Testis (tissue), 3 donors: ENCODE measurements around the gene HCK. TPM values are rescaled to one million over a fixed set of nuclear protein-coding genes. Genes with fewer than 3 reads are reported as not detected.

Experiments used
- DNase-seq: peaks from one replicate; pipeline ENCODE4 v3.0.0-alpha.2; 2019
- H3K27ac ChIP-seq, 2 donors: fragments of 200-600 bp; sonication (generic); one replicate each; pipeline ENCODE4 v1.5.1; 2019
- H3K27me3 ChIP-seq: fragments of 200-600 bp; sonication (generic); one replicate; pipeline ENCODE4 v1.5.1; 2019
- H3K36me3 ChIP-seq: fragments of 200-600 bp; sonication (generic); one replicate; pipeline ENCODE4 v1.5.1; 2017; ENCODE audit warnings: low read depth; ENCODE audit errors: missing control alignments
- H3K4me1 ChIP-seq: fragments of 200-600 bp; sonication (generic); one replicate; pipeline ENCODE4 v1.5.1; 2019
- H3K4me3 ChIP-seq, 2 donors: fragments of 200-600 bp; sonication (generic); one replicate each; pipeline ENCODE4 v1.5.1; 2017 to 2019
- H3K9me3 ChIP-seq: fragments of 200-600 bp; sonication (generic); one replicate; pipeline ENCODE4 v1.5.1; 2017
- POLR2A ChIP-seq: fragments of 450-650 bp; IDR thresholded peaks from one replicate; pipeline ENCODE4 v1.6.1; 2017; ENCODE audit warnings: antibody characterized with exemption, mild to moderate bottlenecking, moderate library complexity
- WGBS, 2 donors: methylation state at CpG; one replicate each; pipeline ENCODE4 v1.1.5; 2018; 5-methylcytosine and 5-hydroxymethylcytosine counted together
- intact Hi-C: fragments of 100-400 bp; cut with DNase I; formaldehyde crosslinking; loops from one replicate; pipeline ENCODE4 v1.15.1; 2023; ENCODE audit warnings: low total_unique reads
- polyA plus RNA-seq: library from polyadenylated mRNA; stranded (reverse); fragments of 350-450 nt; fragmentation: Illumina TruSeq; extraction: RNeasy Lipid Tissue Mini Kit (QIAGEN cat#74804); gene quantifications from one replicate; pipeline ENCODE4 v1.2.3, GENCODE V29; 2014; ENCODE audit warnings: low read depth, low replicate concordance; ENCODE audit not compliant: insufficient read depth
- total RNA-seq, 2 donors: library from RNA; depleted of rRNA; stranded (reverse); fragments of >200 nt; gene quantifications; one replicate each; pipeline ENCODE4 v1.2.3, GENCODE V29; 2016
- TF ChIP-seq, protein P1 (sequence below), 3 experiments: fragments of 450-650 bp in 2 of 3; fragments of 200-600 bp in 1 of 3; sonication (generic) in 1 of 3; IDR thresholded peaks; one replicate each; pipeline ENCODE4 v1.5.1; 2016 to 2019; ENCODE audit warnings: antibody characterized with exemption in 3 of 3, mild to moderate bottlenecking in 2 of 3, moderate library complexity in 1 of 3

Gene HCK
- total and polyA plus RNA-seq, 3 donors from 2014 or later, result 1.3 to 8.9 (median 4.5) TPM

- Histone ChIP-seq H3K36me3 (no peaks in the 10 kb centered on the region), H3K4me1 (no peaks in the 10 kb centered on the region), H3K27ac (no peak overlapping the region), H3K4me3 (no peak overlapping the region), H3K27me3 (no peaks in the 10 kb centered on the region), H3K9me3 (no peaks in the 10 kb centered on the region)
- DNase-seq, result no peak
- no peak for TF ChIP-seq POLR2A
- TF ChIP-seq, protein P1, sequence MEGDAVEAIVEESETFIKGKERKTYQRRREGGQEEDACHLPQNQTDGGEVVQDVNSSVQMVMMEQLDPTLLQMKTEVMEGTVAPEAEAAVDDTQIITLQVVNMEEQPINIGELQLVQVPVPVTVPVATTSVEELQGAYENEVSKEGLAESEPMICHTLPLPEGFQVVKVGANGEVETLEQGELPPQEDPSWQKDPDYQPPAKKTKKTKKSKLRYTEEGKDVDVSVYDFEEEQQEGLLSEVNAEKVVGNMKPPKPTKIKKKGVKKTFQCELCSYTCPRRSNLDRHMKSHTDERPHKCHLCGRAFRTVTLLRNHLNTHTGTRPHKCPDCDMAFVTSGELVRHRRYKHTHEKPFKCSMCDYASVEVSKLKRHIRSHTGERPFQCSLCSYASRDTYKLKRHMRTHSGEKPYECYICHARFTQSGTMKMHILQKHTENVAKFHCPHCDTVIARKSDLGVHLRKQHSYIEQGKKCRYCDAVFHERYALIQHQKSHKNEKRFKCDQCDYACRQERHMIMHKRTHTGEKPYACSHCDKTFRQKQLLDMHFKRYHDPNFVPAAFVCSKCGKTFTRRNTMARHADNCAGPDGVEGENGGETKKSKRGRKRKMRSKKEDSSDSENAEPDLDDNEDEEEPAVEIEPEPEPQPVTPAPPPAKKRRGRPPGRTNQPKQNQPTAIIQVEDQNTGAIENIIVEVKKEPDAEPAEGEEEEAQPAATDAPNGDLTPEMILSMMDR (IDR thresholded peaks at IDR 0.05), result no peak
- intact Hi-C loops, result no loop called here
- WGBS, 2 donors, result 81 to 82% methylated on average over 6 of the region's 6 CpGs
Measured at GRCh38 chr20:32072168-32072750, 20.2 kb downstream of the HCK start.

DNA sequence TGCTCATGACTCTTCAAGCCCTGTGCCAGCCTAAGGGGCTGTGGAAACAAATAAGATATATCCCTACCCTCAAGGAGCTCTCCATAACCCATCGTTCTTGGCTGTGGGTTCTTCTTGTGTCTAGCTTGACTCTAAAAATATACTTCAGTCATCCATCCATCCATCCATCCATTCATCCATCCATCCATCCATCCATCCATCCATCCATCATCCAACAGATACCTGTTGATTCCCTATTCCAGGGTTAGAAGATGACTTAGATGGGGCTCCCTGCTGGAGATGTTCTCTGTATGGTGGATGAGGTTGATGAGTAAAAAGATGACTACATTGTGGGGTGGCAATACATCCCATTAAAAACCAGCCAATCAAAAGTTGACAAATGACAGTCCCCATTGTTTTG is 23.5 kb downstream of the HCK start:
- Histone ChIP-seq H3K4me3 (no peak overlapping the region), H3K36me3 (no peaks in the 10 kb centered on the region), H3K9me3 (no peaks in the 10 kb centered on the region), H3K27ac (no peak overlapping the region), H3K4me1 (no peaks in the 10 kb centered on the region), H3K27me3 (no peaks in the 10 kb centered on the region)
- intact Hi-C loops, result no loop called here
- TF ChIP-seq POLR2A, result no peak
- TF ChIP-seq, protein P1 (IDR thresholded peaks at IDR 0.05), result no peak
- DNase-seq, result no peak
- WGBS, 2 donors, result 93 to 100% methylated on average over 1 of the region's 1 CpG

- H3K36me3 ChIP-seq, result no peaks in the 10 kb centered on the region
- H3K27me3 ChIP-seq, result no peaks in the 10 kb centered on the region
Measured at GRCh38 chr20:32077190-32077589, 25.1 kb downstream of the HCK start.

GRCh38 chr20:32078322-32078721 is 26.3 kb downstream of the HCK start:
- Histone ChIP-seq H3K9me3 (no peaks in the 10 kb centered on the region), H3K27ac (no peak overlapping the region), H3K4me3 (no peak overlapping the region), H3K27me3 (no peaks in the 10 kb centered on the region), H3K4me1 (no peaks in the 10 kb centered on the region), H3K36me3 (no peaks in the 10 kb centered on the region)
- DNase-seq, result no peak
- TF ChIP-seq, protein P1 (IDR thresholded peaks at IDR 0.05), result no peak
- no peak for TF ChIP-seq POLR2A
- intact Hi-C loops, result no loop called here
- WGBS, 2 donors, result 77 to 94% methylated on average over 5 of the region's 5 CpGs

More at GRCh38 chr20:32077190-32077589, 25.1 kb downstream of the HCK start:
- no peaks in the 10 kb centered on the region for H3K4me1 ChIP-seq
- H3K4me3 ChIP-seq, result no peak overlapping the region
- WGBS, 2 donors, result 74 to 77% methylated on average over 4 of the region's 4 CpGs
- no peak for TF ChIP-seq POLR2A
- TF ChIP-seq, protein P1 (IDR thresholded peaks at IDR 0.05), result no peak
- no peak for DNase-seq
- intact Hi-C loops, result no loop called here
- H3K9me3 ChIP-seq, result no peaks in the 10 kb centered on the region
- H3K27ac ChIP-seq, result no peak overlapping the region

DNA sequence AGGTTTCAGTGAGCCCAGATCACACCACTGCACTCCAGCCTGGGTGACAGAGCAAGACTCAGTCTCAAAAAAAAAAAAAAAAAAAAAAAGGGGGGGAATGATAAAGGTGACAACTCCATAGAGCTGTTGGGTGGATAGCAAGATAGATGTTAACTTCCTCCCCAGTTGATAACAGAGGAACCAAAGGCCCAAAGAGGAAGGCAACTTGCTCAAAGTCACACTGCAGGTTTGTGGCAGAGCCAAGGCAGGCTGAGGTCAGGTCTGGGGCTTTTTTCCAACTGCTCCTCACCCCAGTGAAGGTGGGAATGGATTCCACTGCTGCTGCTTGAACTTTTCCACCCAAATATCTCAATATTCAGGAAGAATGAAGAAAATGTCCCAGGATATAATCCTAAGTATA is 26.7 kb downstream of the HCK start:
- TF ChIP-seq POLR2A, result no peak
- TF ChIP-seq, protein P1 (IDR thresholded peaks at IDR 0.05), result no peak
- Histone ChIP-seq H3K27me3 (no peaks in the 10 kb centered on the region), H3K9me3 (no peaks in the 10 kb centered on the region), H3K4me3 (no peak overlapping the region), H3K4me1 (no peaks in the 10 kb centered on the region), H3K36me3 (no peaks in the 10 kb centered on the region), H3K27ac (no peak overlapping the region)
- DNase-seq, result no peak
- intact Hi-C loops, result no loop called here
